Measurements from ENCODE around the gene SLC30A3.

The SLC30A3 gene

GRCh38 chr2:27261241-27261925 is 1.5 kb downstream of the SLC30A3 start:
- no peak for DNase-seq (ENCODE audit: low spot score)

- no peak for DNase-seq (ENCODE audit: low spot score)
Observed at GRCh38 chr2:27258051-27258450, 4.8 kb downstream of the SLC30A3 start.

GRCh38 chr2:27256855-27257454 is 5.9 kb downstream of the SLC30A3 start:
- DNase-seq (ENCODE audit: low spot score) = no peak

- no peak for DNase-seq (ENCODE audit: low spot score)
Observed at GRCh38 chr2:27255660-27256059, 7.2 kb downstream of the SLC30A3 start.

GRCh38 chr2:27255187-27255586 is 7.7 kb downstream of the SLC30A3 start:
- no peak for DNase-seq (ENCODE audit: low spot score)

GRCh38 chr2:27251766-27252165 is 11.1 kb downstream of the SLC30A3 start:
- DNase-seq (ENCODE audit: low spot score) = no peak

GRCh38 chr2:27250652-27251379 is 12.0 kb downstream of the SLC30A3 start:
- DNase-seq (ENCODE audit: low spot score) = no peak

GRCh38 chr2:27249891-27250651 is 12.8 kb downstream of the SLC30A3 start:
- peak; percentile 88 for DNase-seq (ENCODE audit: low spot score)

- DNase-seq (ENCODE audit: low spot score) = no peak
Observed at GRCh38 chr2:27249159-27249890, 13.5 kb downstream of the SLC30A3 start.

GRCh38 chr2:27247893-27248292 is 15.0 kb downstream of the SLC30A3 start:
- no peak for DNase-seq (ENCODE audit: low spot score)

- no peak for DNase-seq (ENCODE audit: low spot score)
Observed at GRCh38 chr2:27245626-27246025, 17.2 kb downstream of the SLC30A3 start.

- DNase-seq (ENCODE audit: low spot score) = no peak
Observed at GRCh38 chr2:27245116-27245515, 17.7 kb downstream of the SLC30A3 start.

- DNase-seq (ENCODE audit: low spot score) = no peak
Observed at GRCh38 chr2:27243391-27244130, 19.3 kb downstream of the SLC30A3 start.

- DNase-seq (ENCODE audit: low spot score) = no peak
Observed at GRCh38 chr2:27242614-27242951, 20.3 kb downstream of the SLC30A3 start.

GRCh38 chr2:27241761-27242613 is 20.9 kb downstream of the SLC30A3 start:
- no peak for DNase-seq (ENCODE audit: low spot score)

- no peak for DNase-seq (ENCODE audit: low spot score)
Observed at GRCh38 chr2:27240406-27240805, 22.4 kb downstream of the SLC30A3 start.

GRCh38 chr2:27238976-27239375 is 23.9 kb downstream of the SLC30A3 start:
- DNase-seq (ENCODE audit: low spot score) = no peak

GRCh38 chr2:27237341-27237945 is 25.4 kb downstream of the SLC30A3 start:
- no peak for DNase-seq (ENCODE audit: low spot score)

GRCh38 chr2:27236626-27237025 is 26.2 kb downstream of the SLC30A3 start:
- no peak for DNase-seq (ENCODE audit: low spot score)

- DNase-seq (ENCODE audit: low spot score) = no peak
Observed at GRCh38 chr2:27236136-27236535, 26.7 kb downstream of the SLC30A3 start.

Measured in D341Med (cell line).